M059J (cell line): Measurements from ENCODE around the gene NENF. TPM values are rescaled to one million over a fixed set of nuclear protein-coding genes. Genes with fewer than 3 reads are reported as not detected.
"Not testable (repeated sequence)": the region's sequence is repeated elsewhere in the genome, so short reads cannot be mapped to it uniquely, and the experiment has no call there.

Experiments
- DNase-seq: peaks from one replicate; pipeline ENCODE4 v3.0.0-alpha.2; 2012; ENCODE audit warnings: low read depth
- total RNA-seq: library from RNA; depleted of rRNA; stranded (reverse); fragments of >200 nt; shearing (Covaris generic); gene quantifications from 2 replicates; pipeline ENCODE4 v1.2.3, GENCODE V29; 2014; rRNA removed

Gene NENF
- total RNA-seq = 80.0 and 109 TPM in 2 replicates

- DNase-seq = peak; percentile 81
Observed at GRCh38 chr1:212432661-212433576, at the start of gene NENF. Gene NENF (plus strand): TSS chr1:212432920. CDS start chr1:212432944, 24 bp downstream.

GRCh38 chr1:212386029-212386428 lies 46.7 kb upstream of the NENF start:
- DNase-seq = no peak

- no peak for DNase-seq
Observed at GRCh38 chr1:212388985-212389716, 43.6 kb upstream of the NENF start.

GRCh38 chr1:212395678-212396437 lies 36.9 kb upstream of the NENF start:
- DNase-seq = not testable (repeated sequence)

DNA sequence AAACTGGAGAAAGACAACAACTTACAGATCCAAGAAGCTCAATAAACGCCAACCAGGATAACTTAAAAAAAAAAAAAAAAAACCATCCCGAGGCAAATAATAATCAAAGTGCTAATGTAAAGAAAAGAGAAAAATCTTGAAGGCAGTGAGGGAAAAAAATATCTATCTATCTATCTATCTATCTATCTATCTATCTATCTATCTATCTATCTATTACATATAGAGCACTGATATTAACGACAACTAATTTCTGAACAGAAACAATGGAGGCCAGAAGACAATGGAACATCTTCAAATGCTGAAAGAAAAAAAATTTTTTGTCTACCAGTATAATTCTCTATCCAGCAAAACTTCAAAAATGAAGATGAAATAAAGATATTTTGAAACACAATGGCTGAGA lies 36.1 kb upstream of the NENF start:
- DNase-seq = peak; percentile 5

DNA sequence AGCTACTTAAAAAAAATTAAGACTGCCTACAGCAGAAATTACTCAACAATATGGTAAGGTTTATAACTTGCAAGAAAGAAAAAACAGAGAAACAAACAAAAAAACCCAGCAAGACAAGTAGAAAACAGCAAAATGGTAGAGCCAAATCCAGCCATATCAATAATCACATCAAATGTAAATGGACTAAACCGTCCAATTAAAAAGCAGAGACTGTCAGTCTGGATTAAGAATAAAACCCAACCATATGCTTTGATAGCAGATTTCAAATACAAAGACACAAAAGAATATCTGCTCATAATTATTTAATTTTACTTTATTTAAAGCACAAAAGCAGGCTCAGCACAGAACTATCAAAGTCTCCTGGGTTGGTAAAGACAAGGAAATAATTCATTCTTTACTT lies 35.5 kb upstream of the NENF start:
- DNase-seq = no peak

- DNase-seq = no peak
Observed at GRCh38 chr1:212401042-212401441, 31.7 kb upstream of the NENF start.

DNA sequence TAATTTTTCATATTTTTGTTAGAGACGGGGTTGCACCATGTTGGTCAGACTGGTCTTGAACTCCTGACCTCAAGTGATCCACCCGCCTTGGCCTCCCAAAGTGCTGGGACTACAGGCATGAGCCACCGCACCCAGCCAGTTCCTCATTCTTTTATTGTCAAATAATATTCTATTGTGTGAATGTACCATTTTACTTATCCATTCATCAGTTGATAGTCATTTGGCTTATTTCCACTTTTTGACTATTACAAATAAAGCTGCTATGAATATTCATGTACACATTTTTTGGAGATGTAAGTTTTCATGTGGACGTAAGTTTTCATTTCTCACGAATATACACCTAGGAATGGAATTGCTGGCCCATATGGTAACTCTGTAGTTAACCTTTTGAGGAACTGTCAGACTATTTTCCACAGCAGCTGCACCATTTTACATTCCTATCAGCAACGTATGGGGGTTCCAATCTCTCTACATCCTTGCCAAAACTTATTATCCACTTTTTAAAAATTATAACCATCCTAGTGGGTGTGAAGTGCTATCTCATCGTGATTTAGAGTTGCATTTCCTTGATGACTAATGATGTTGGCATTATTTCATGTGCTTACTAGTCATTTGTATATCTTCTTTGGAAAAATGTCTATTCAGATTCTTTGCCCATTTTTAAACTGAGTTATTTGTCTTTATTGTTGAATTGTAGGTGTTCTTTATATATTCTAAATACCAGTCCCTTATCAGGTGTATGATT lies 30.7 kb upstream of the NENF start:
- peak; percentile 57 for DNase-seq

DNA sequence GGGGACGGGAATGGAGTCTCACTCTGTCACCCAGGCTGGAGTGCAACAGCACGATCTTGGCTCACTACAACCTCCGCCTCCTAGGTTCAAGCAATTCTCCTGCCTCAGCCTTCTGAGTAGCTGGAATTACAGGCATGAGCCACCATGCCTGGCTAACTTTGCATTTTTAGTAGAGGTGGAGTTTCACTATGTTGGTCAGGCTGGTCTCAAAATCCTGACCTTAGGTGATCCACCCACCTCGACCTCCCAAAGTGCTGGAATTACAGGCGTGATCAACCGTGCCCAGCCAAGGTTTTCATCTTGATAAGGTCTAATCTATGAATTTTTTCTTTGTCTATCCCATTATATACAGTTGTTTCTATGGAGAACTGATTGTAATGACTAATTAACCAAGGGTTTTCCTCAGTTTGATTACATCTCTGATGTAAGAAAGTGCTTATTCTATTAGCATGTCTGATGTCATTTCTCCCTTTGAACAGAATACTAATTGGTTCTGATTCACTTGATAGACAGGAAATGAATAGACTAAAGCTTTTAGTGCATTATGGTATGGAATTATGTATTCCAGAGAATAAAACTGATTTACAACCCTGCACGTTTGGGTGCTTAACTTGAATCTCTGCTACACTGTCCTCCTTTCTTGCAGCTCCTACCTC lies 29.9 kb upstream of the NENF start:
- no peak for DNase-seq

GRCh38 chr1:212410231-212410820 lies 22.4 kb upstream of the NENF start:
- no peak for DNase-seq

DNA sequence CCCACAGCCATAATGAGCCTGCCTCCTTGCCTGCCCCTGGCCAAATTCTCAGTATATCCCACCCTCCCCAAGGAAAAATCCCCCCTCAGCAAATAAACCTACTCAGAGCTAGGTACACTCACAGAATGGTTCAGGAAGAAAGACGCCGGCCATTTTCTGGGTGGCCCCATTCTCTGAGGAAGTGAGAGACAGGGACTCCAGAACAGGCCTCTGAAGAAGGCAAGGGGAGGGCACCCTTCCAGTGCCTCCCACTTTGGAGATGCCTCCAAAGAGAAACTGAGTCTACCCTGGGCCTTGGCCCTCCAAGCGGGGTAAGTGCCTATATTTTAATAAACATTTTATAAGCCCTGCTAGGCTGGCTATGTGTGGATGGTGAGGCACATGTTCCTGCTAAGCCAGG lies 20.3 kb upstream of the NENF start:
- no peak for DNase-seq

DNA sequence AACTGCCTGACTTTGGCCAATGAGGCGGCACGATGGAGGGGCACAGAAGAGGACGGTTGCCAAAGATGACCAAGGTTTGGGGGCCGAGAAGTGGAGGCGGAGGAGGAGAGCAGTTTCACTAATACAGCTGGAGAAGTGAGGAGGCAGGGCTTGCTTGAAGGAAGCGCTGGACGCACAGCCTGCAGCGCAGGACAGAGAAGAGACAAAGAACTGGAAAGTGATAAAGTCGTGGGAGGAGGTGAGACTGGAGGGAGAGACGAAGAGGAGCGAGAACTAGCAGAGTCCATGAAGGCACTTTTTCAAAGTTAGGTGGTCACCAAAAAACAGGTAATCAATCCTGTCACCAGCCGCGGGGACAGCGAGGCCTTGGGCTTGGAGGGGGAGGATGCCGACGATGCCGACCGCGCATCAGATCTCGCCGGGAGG lies 18.8 kb upstream of the NENF start:
- DNase-seq = no peak

- peak; percentile 83 for DNase-seq
Observed at GRCh38 chr1:212414328-212415106, 18.2 kb upstream of the NENF start, which contains the start of gene PACC1. Gene PACC1 (minus strand): TSS chr1:212414886. CDS start chr1:212414757, 129 bp downstream.

DNA sequence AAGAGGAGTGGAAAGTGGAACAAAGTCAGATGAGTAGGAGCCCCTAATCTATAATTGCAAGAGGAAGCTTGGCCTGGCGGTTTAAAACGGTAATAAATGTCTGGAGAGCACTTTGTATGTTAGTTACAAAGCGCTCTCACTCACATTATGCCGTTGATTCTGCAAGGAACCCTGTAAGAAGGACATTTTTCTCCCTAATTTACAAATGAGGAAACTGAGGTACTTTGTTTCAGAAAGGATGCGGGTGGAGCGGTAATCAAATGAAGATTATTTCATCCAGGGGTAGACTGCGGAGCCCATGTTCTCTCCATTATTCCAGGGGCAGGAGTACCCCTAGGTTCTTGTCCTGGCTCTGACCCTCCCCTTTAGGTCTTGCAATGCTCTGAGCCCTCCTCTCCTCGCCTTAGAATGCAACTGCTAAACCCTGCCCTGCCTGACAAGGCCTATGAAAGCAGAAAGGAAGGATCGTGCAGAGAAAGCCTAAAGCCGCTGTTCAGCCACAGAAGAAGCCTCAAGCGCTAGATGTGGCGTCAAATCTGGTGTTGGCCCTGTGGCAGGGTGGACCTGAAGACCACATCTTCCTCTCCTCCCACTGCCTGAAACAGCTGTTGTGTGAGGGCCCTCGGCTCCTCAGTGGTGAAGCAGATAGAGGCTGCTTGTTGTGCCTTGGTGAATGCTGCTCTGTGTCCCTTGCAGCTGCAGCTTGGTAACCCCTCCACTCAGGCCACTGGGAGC lies 17.4 kb upstream of the NENF start:
- no peak for DNase-seq

DNA sequence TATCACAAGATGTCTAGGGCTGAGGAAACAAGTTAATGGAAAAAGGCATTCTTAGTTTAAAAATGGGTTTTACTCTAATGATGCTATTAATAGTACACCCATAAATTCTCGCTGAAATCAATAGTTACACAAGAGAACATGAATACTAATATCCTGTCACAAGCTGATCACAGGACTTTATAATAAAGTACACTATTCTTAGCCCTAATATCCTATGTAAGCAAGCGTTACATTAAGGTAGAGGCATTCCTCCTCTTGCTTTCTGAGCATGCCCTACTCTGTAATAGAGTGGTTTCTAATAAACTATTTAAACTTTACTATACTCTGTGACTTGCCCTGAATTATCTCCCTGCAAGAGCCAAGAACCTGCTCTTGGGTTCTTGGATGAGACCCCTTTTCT lies 11.6 kb upstream of the NENF start:
- DNase-seq = no peak

- DNase-seq = no peak
Observed at GRCh38 chr1:212423879-212424278, 8.8 kb upstream of the NENF start.

DNA sequence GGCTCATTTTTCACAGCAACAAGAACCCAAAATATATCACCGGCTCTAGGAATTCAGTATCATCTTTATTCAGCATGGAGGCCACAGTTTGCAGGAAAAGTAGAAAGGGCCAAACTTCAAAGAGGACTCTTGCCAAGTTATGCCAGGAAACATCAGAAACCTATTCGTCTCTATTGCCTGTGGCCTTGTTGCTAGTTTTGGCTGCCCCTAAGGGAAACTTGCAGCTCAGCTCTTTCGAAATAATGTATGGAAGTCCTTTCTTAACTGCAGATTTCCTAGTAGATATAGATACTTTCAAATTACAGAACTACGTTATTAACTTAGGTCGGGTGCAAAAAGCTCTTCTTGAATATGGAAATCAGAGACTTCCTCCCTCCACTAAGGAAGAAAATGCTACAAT lies 4.2 kb upstream of the NENF start:
- DNase-seq = no peak

- no peak for DNase-seq
Observed at GRCh38 chr1:212430416-212430815, 2.3 kb upstream of the NENF start.

DNA sequence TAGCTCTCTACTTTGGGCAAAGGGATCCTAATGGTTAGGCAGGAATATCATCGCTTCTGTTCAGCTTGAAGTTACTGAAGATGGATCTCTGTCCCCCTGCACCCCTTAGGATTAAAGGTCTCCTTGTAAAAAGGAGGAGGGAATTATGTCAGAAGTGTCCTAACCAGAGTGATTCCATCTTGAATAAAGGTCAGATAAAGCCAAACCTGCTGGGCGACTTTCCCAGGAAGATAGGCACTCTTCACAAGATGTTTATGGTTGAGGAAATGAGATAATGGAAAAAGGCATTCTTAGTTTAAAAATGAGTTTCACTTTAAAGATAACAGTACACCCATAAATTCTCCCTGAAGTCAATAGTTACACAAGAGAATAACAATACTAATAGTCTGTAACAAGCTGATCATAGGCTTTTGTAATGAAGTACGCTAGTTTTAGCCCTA lies 1.7 kb upstream of the NENF start:
- DNase-seq = no peak
